HCT116 (cell line): ENCODE data around the gene GATAD2A. TPM values are rescaled to one million over a fixed set of nuclear protein-coding genes. Genes with fewer than 3 reads are reported as not detected.

ENCODE experiments used
- ATAC-seq: fragments of 200-7000 bp; cut with Tn5 transposase; 2 replicates; pipeline ENCODE4 v1.9.1; 2020; ENCODE audit warnings: mild to moderate bottlenecking, moderate library complexity
- BruUV-seq: library from RNA; stranded (reverse); fragments of 400-500 nt; replicated peaks from 2 replicates; lab custom pipeline; 2021; lab: Mats Ljungman, UMichigan
- CTCF ChIA-PET: fragments of 300-600 bp; sonication (Branson Sonifier 250); formaldehyde crosslinking; loops from one replicate; lab custom pipeline; 2021; ENCODE audit warnings: antibody characterized with exemption; lab: Charles Lee
- POLR2A ChIA-PET: fragments of 300-600, 350-600 bp; sonication (Branson Sonifier 250); formaldehyde crosslinking; loops from one replicate; lab custom pipeline; 2021; ENCODE audit warnings: antibody characterized with exemption; lab: Charles Lee
- RAD21 ChIA-PET, 2 experiments: fragments of 300-600 bp; sonication (Branson Sonifier 250); formaldehyde crosslinking; loops; one replicate each; lab custom pipeline; 2023; ENCODE audit warnings: low total read pairs in 2 of 2; ENCODE audit not compliant: uncharacterized antibody in 2 of 2, unreplicated experiment in 2 of 2, low non-redundant PET in 1 of 2; lab: Charles Lee
- DNase-seq: peaks from one replicate; pipeline ENCODE4 v3.0.0-alpha.2; 2010; ENCODE audit warnings: low read depth, low spot score
- H2AFZ ChIP-seq: fragments of 200-600 bp; shearing (Covaris generic), sonication (generic); 2 replicates; pipeline ENCODE4 v1.6.1; 2017; ENCODE audit warnings: low read depth, mixed run types, mixed read lengths, antibody characterized with exemption, low read length; ENCODE audit not compliant: poor library complexity, severe bottlenecking
- H3K27ac ChIP-seq: 2 replicates; pipeline ENCODE4 v1.5.1; 2012; ENCODE audit warnings: low read depth, low read length
- H3K27me3 ChIP-seq: fragments of 200-600 bp; sonication (generic); 2 replicates; pipeline ENCODE4 v1.6.1; 2016; ENCODE audit warnings: mixed run types, low read length, mixed read lengths; ENCODE audit not compliant: insufficient read depth
- H3K36me3 ChIP-seq, 2 experiments: fragments of 200-500 bp in 1 of 2; fragments of 200-600 bp in 1 of 2; sonication (Bioruptor generic) in 1 of 2; sonication (generic) in 1 of 2; 2 replicates each; pipeline versions ENCODE4 v1.5.1 to v1.6.1; 2014 to 2016; ENCODE audit warnings: low read length in 2 of 2, inconsistent platforms in 1 of 2, mixed read lengths in 1 of 2, mixed run types in 1 of 2; ENCODE audit not compliant: insufficient read depth in 2 of 2, control insufficient read depth in 1 of 2
- H3K4me1 ChIP-seq, 2 experiments: fragments of 200-600 bp in 1 of 2; sonication (generic) in 1 of 2; 2 replicates each; pipeline versions ENCODE4 v1.5.1 to v1.6.1; 2012 to 2017; ENCODE audit warnings: low read length in 2 of 2, inconsistent platforms in 1 of 2, mild to moderate bottlenecking in 1 of 2, mixed read lengths in 1 of 2, mixed run types in 1 of 2, moderate library complexity in 1 of 2; ENCODE audit not compliant: insufficient read depth in 2 of 2, control insufficient read depth in 1 of 2
- H3K4me2 ChIP-seq: fragments of 200-600 bp; sonication (generic); 2 replicates; pipeline ENCODE4 v1.6.1; 2017; ENCODE audit warnings: mixed run types, low read length, mixed read lengths
- H3K4me3 ChIP-seq, 2 experiments: fragments of 200-600 bp in 1 of 2; sonication (generic) in 1 of 2; replicated peaks in 1 of 2; 2 replicates each; pipeline ENCODE4 v1.5.1; 2011 to 2016; ENCODE audit warnings: low read length in 2 of 2, control low read depth in 1 of 2, low read depth in 1 of 2, mild to moderate bottlenecking in 1 of 2, mixed read lengths in 1 of 2, mixed run types in 1 of 2
- H3K79me2 ChIP-seq: fragments of 200-600 bp; sonication (generic); 2 replicates; pipeline ENCODE4 v1.6.1; 2017; ENCODE audit warnings: mild to moderate bottlenecking, mixed run types, low read length, moderate library complexity, mixed read lengths; ENCODE audit not compliant: insufficient read depth
- H3K9ac ChIP-seq: fragments of 200-600 bp; sonication (generic); 2 replicates; pipeline ENCODE4 v1.6.1; 2016; ENCODE audit warnings: low read length, mixed read lengths
- H3K9me2 ChIP-seq: fragments of 200-600 bp; sonication (generic), shearing (Covaris generic); 2 replicates; pipeline ENCODE4 v1.6.1; 2017; ENCODE audit warnings: mixed run types, mild to moderate bottlenecking, moderate library complexity; ENCODE audit not compliant: insufficient read depth
- H3K9me3 ChIP-seq, 2 experiments: fragments of 200-500 bp in 1 of 2; fragments of 200-600 bp in 1 of 2; sonication (Bioruptor generic) in 1 of 2; sonication (generic) in 1 of 2; 2 replicates each; pipeline ENCODE4 v1.6.1; 2014 to 2017; ENCODE audit warnings: low read length in 2 of 2, mixed read lengths in 2 of 2, inconsistent platforms in 1 of 2, low read depth in 1 of 2, mild to moderate bottlenecking in 1 of 2, mixed run types in 1 of 2, moderate library complexity in 1 of 2; ENCODE audit not compliant: control insufficient read depth in 1 of 2, insufficient read depth in 1 of 2
- H4K20me1 ChIP-seq: fragments of 200-600 bp; sonication (generic), shearing (Covaris generic); 2 replicates; pipeline ENCODE4 v1.6.1; 2017; ENCODE audit warnings: mixed run types, mild to moderate bottlenecking, moderate library complexity; ENCODE audit not compliant: insufficient read depth
- CEBPB ChIP-seq: IDR thresholded peaks from 2 replicates; pipeline ENCODE4 v1.6.1; 2012; ENCODE audit warnings: low read depth
- EGR1 ChIP-seq: IDR thresholded peaks from 2 replicates; pipeline ENCODE4 v1.6.1; 2012; ENCODE audit warnings: low read depth
- ELF1 ChIP-seq: IDR thresholded peaks from 2 replicates; pipeline ENCODE4 v1.6.1; 2012; ENCODE audit warnings: low read depth, borderline replicate concordance
- EZH2 ChIP-seq: fragments of 200-600 bp; sonication (generic); IDR thresholded peaks from 2 replicates; pipeline ENCODE4 v1.6.1; 2017; ENCODE audit warnings: antibody characterized with exemption, mixed run types
- EZH2phosphoT487 ChIP-seq: fragments of 200-600 bp; IDR thresholded peaks from 2 replicates; pipeline ENCODE4 v1.6.1; 2018; ENCODE audit warnings: antibody characterized with exemption, borderline replicate concordance
- JUND ChIP-seq: IDR thresholded peaks from 2 replicates; pipeline ENCODE4 v1.6.1; 2012
- MAX ChIP-seq: IDR thresholded peaks from 2 replicates; pipeline ENCODE4 v1.6.1; 2012
- POLR2A ChIP-seq: IDR thresholded peaks from 2 replicates; pipeline ENCODE4 v1.7.0; 2011; ENCODE audit warnings: borderline replicate concordance; ENCODE audit not compliant: insufficient read depth, insufficient read length; ENCODE audit errors: extremely low read depth
- REST ChIP-seq: IDR thresholded peaks from 2 replicates; pipeline ENCODE4 v1.6.1; 2012; ENCODE audit warnings: low read depth
- SIN3A ChIP-seq: IDR thresholded peaks from 2 replicates; pipeline ENCODE4 v1.6.1; 2012; ENCODE audit warnings: low read depth
- SRF ChIP-seq: IDR thresholded peaks from 2 replicates; pipeline ENCODE4 v1.6.1; 2012; ENCODE audit warnings: low read depth
- TCF7L2 ChIP-seq: IDR thresholded peaks from 2 replicates; pipeline ENCODE4 v1.7.0; 2011; ENCODE audit warnings: borderline replicate concordance, inconsistent platforms; ENCODE audit not compliant: insufficient read depth, insufficient read length; ENCODE audit errors: extremely low read depth
- YY1 ChIP-seq: IDR thresholded peaks from 2 replicates; pipeline ENCODE4 v1.6.1; 2011; ENCODE audit warnings: low read length, low read depth, moderate library complexity, mild to moderate bottlenecking; ENCODE audit not compliant: insufficient replicate concordance; ENCODE audit errors: extremely low read depth
- ZBTB33 ChIP-seq: IDR thresholded peaks from 2 replicates; pipeline ENCODE4 v1.6.1; 2011; ENCODE audit warnings: mild to moderate bottlenecking, low read length, moderate library complexity; ENCODE audit not compliant: insufficient replicate concordance; ENCODE audit errors: extremely low read depth
- ZFX ChIP-seq: fragments of 450-650 bp; IDR thresholded peaks from 2 replicates; pipeline ENCODE4 v1.6.1; 2017
- ZNF274 ChIP-seq: fragments of 200-500 bp; sonication (Bioruptor generic); IDR thresholded peaks from 2 replicates; pipeline ENCODE4 v1.6.1; 2014; ENCODE audit warnings: mild to moderate bottlenecking, low read depth, low read length, inconsistent platforms
- intact Hi-C: fragments of 100-400 bp; cut with micrococcal nuclease; formaldehyde crosslinking; loops from 2 replicates; pipeline ENCODE4 v1.10.0; 2022
- total RNA-seq: library from RNA; stranded (reverse); gene quantifications from one replicate; pipeline ENCODE4 v1.2.1, GENCODE V29; 2021; ENCODE audit not compliant: unreplicated experiment

GATAD2A gene
- total RNA-seq, 1 experiment from 2014 or later, result 130 TPM

GRCh38 chr19:19445288-19445687 is 39.8 kb downstream of the GATAD2A start:
- Histone ChIP-seq H3K9me2 (no peaks in the 10 kb centered on the region), H3K9ac (no peak overlapping the region), H2AFZ (no peak overlapping the region), H3K4me1 (peaks cover 0 to 24% of the 10 kb centered on the region in 2 experiments; a peak in 2 of 4 replicates), H3K27me3 (no peaks in the 10 kb centered on the region), H3K9me3 (no peaks in the 10 kb centered on the region), H3K36me3 (no peaks in the 10 kb centered on the region), H3K79me2 (peaks cover 98% of the 10 kb centered on the region), H4K20me1 (peaks cover 15% of the 10 kb centered on the region; the same call in 1 of the 2 replicates), H3K27ac (no peak overlapping the region), H3K4me3 (no peak overlapping the region), H3K4me2 (no peak overlapping the region)
- DNase-seq (no peak), ATAC-seq (no peak)
- intact Hi-C loops, result no loop called here
- TF ChIP-seq EZH2phosphoT487, result no peak
- TF ChIP-seq TCF7L2, result no peak
- no peak for TF ChIP-seq ELF1
- TF ChIP-seq CEBPB, result no peak
- no peak for TF ChIP-seq JUND
- no peak for TF ChIP-seq SRF
- no peak for TF ChIP-seq ZBTB33
- CTCF ChIA-PET, result no interaction called here
- POLR2A ChIA-PET, result no interaction called here
- no TSS peak for BruUV-seq
- RAD21 ChIA-PET, result no interaction called here

- intact Hi-C loops, result no loop called here
- DNase-seq, result no peak
- no TSS peak for BruUV-seq
- TF ChIP-seq SIN3A (no peak), YY1 (no peak), JUND (no peak), EZH2 (no peak), TCF7L2 (no peak), ZFX (no peak), ELF1 (no peak), REST (no peak), MAX (no peak), CEBPB (no peak), ZNF274 (no peak), POLR2A (no peak), EGR1 (no peak)
These were observed 40.5 kb downstream of the GATAD2A start for GRCh38 chr19:19445911-19446361.

More at GRCh38 chr19:19445911-19446361, 40.5 kb downstream of the GATAD2A start:
- RAD21 ChIA-PET, result no interaction called here
- no peak overlapping the region for H3K9ac ChIP-seq
- H3K9me3 ChIP-seq, result no peaks in the 10 kb centered on the region
- no peak overlapping the region for H2AFZ ChIP-seq
- no peak overlapping the region for H3K4me2 ChIP-seq
- no peak overlapping the region for H3K27ac ChIP-seq
- CTCF ChIA-PET, result no interaction called here
- POLR2A ChIA-PET, result no interaction called here
- H3K9me2 ChIP-seq, result no peaks in the 10 kb centered on the region
- peaks cover 0 to 24% of the 10 kb centered on the region in 2 experiments; a peak in 2 of 4 replicates for H3K4me1 ChIP-seq
- H3K79me2 ChIP-seq, result peaks cover 98% of the 10 kb centered on the region
- H3K4me3 ChIP-seq, result no peak overlapping the region
- no peaks in the 10 kb centered on the region for H3K36me3 ChIP-seq
- peaks cover 15% of the 10 kb centered on the region; the same call in 1 of the 2 replicates for H4K20me1 ChIP-seq
- ATAC-seq, result no peak
- H3K27me3 ChIP-seq, result no peaks in the 10 kb centered on the region
